WTC11 (cell line): ENCODE measurements around the gene CPPED1. TPM values are rescaled to one million over a fixed set of nuclear protein-coding genes. Genes with fewer than 3 reads are reported as not detected.

ENCODE experiments used
- FOXP1 ChIP-seq: sonication (generic); formaldehyde crosslinking; IDR thresholded peaks from 2 replicates; pipeline ENCODE4 v1.8.0; 2022; ENCODE audit warnings: missing genetic modification reagents, mild to moderate bottlenecking, moderate library complexity, borderline replicate concordance
- GRHL2 ChIP-seq: fragments of 250-450 bp; sonication (Bioruptor Pico); IDR thresholded peaks from 2 replicates; pipeline ENCODE4 v1.8.0; 2022; ENCODE audit warnings: mild to moderate bottlenecking, moderate library complexity; ENCODE audit not compliant: insufficient replicate concordance, severe bottlenecking
- HMGA2 ChIP-seq: fragments of 250-450 bp; sonication (Bioruptor Pico); IDR thresholded peaks from 2 replicates; pipeline ENCODE4 v1.4.0; 2021; ENCODE audit warnings: mild to moderate bottlenecking, moderate library complexity
- JAZF1 ChIP-seq: fragments of 250-450 bp; sonication (Bioruptor Pico); IDR thresholded peaks from 2 replicates; pipeline ENCODE4 v1.9.0; 2021; ENCODE audit warnings: moderate library complexity, mild to moderate bottlenecking, inconsistent platforms
- MYBL2 ChIP-seq: sonication (generic); formaldehyde crosslinking; IDR thresholded peaks from 2 replicates; pipeline ENCODE4 v1.8.1; 2023; ENCODE audit warnings: mild to moderate bottlenecking, moderate library complexity, missing genetic modification reagents
- OVOL2 ChIP-seq: fragments of 250-450 bp; sonication (Bioruptor Pico); IDR thresholded peaks from 2 replicates; pipeline ENCODE4 v1.9.0; 2021; ENCODE audit warnings: mild to moderate bottlenecking, borderline replicate concordance
- RELA ChIP-seq: sonication (generic); formaldehyde crosslinking; IDR thresholded peaks from 2 replicates; pipeline ENCODE4 v1.8.1; 2022; ENCODE audit warnings: missing genetic modification reagents, mild to moderate bottlenecking, borderline replicate concordance
- SMAD3 ChIP-seq: sonication (generic); formaldehyde crosslinking; IDR thresholded peaks from 2 replicates; pipeline ENCODE4 v1.8.0; 2022; ENCODE audit warnings: missing genetic modification reagents, mild to moderate bottlenecking, borderline replicate concordance
- SMAD4 ChIP-seq: sonication (generic); formaldehyde crosslinking; IDR thresholded peaks from 2 replicates; pipeline ENCODE4 v1.8.0; 2022; ENCODE audit warnings: mild to moderate bottlenecking, missing genetic modification reagents
- TP53 ChIP-seq: sonication (generic); formaldehyde crosslinking; IDR thresholded peaks from 2 replicates; pipeline ENCODE4 v1.8.1; 2023; ENCODE audit warnings: mild to moderate bottlenecking, missing genetic modification reagents
- ZBTB21 ChIP-seq: sonication (generic); formaldehyde crosslinking; IDR thresholded peaks from 2 replicates; pipeline ENCODE4 v1.8.1; 2023; ENCODE audit warnings: mild to moderate bottlenecking, missing genetic modification reagents, borderline replicate concordance
- ZNF219 ChIP-seq: sonication (generic); formaldehyde crosslinking; IDR thresholded peaks from 2 replicates; pipeline ENCODE4 v1.8.0; 2023; ENCODE audit warnings: missing genetic modification reagents, mild to moderate bottlenecking, borderline replicate concordance
- ZNF396 ChIP-seq: fragments of 250-450 bp; sonication (Bioruptor Pico); IDR thresholded peaks from 2 replicates; pipeline ENCODE4 v1.8.0; 2021; ENCODE audit warnings: mild to moderate bottlenecking, moderate library complexity, borderline replicate concordance
- ZNF423 ChIP-seq: fragments of 250-450 bp; sonication (Bioruptor Pico); IDR thresholded peaks from 2 replicates; pipeline ENCODE4 v2.1.2; 2022; ENCODE audit warnings: mild to moderate bottlenecking, moderate library complexity
- total RNA-seq: library from RNA; stranded (reverse); gene quantifications from 3 replicates; pipeline ENCODE4 v1.2.3, GENCODE V29; 2021
- TF ChIP-seq, protein P1 (sequence below): sonication (generic); formaldehyde crosslinking; IDR thresholded peaks from 2 replicates; pipeline ENCODE4 v1.8.0; 2022; ENCODE audit warnings: mild to moderate bottlenecking, missing genetic modification reagents
- TF ChIP-seq, protein P2 (sequence below): fragments of 250-450 bp; sonication (Bioruptor Pico); IDR thresholded peaks from 2 replicates; pipeline ENCODE4 v1.9.0; 2021; ENCODE audit warnings: mild to moderate bottlenecking, borderline replicate concordance
- TF ChIP-seq, protein P3 (sequence below): fragments of 250-450 bp; sonication (Bioruptor Pico); IDR thresholded peaks from 2 replicates; pipeline ENCODE4 v1.9.0; 2021; ENCODE audit warnings: mild to moderate bottlenecking
- TF ChIP-seq, protein P4 (sequence below): sonication (generic); formaldehyde crosslinking; IDR thresholded peaks from 2 replicates; pipeline ENCODE4 v1.8.0; 2022; ENCODE audit warnings: mild to moderate bottlenecking, missing genetic modification reagents
- TF ChIP-seq, protein P5 (sequence below): sonication (generic); formaldehyde crosslinking; IDR thresholded peaks from 2 replicates; pipeline ENCODE4 v1.8.0; 2023; ENCODE audit warnings: mild to moderate bottlenecking, missing genetic modification reagents
- TF ChIP-seq, protein P6 (sequence below): sonication (generic); formaldehyde crosslinking; IDR thresholded peaks from 2 replicates; pipeline ENCODE4 v1.8.1; 2022; ENCODE audit warnings: missing genetic modification reagents, borderline replicate concordance
- TF ChIP-seq, protein P7 (sequence below): sonication (generic); formaldehyde crosslinking; IDR thresholded peaks from 2 replicates; pipeline ENCODE4 v1.8.0; 2023; ENCODE audit warnings: missing genetic modification reagents
- TF ChIP-seq, protein P8 (sequence below): fragments of 200-600 bp; IDR thresholded peaks from 2 replicates; pipeline ENCODE4 v1.8.0; 2022; ENCODE audit warnings: antibody characterized with exemption
- TF ChIP-seq, protein P9 (sequence below): sonication (generic); formaldehyde crosslinking; IDR thresholded peaks from 2 replicates; pipeline ENCODE4 v1.8.1; 2022; ENCODE audit warnings: mild to moderate bottlenecking, moderate library complexity, missing genetic modification reagents

The CPPED1 gene
- total RNA-seq, 1 experiment from 2014 or later, result 8.8 TPM

DNA sequence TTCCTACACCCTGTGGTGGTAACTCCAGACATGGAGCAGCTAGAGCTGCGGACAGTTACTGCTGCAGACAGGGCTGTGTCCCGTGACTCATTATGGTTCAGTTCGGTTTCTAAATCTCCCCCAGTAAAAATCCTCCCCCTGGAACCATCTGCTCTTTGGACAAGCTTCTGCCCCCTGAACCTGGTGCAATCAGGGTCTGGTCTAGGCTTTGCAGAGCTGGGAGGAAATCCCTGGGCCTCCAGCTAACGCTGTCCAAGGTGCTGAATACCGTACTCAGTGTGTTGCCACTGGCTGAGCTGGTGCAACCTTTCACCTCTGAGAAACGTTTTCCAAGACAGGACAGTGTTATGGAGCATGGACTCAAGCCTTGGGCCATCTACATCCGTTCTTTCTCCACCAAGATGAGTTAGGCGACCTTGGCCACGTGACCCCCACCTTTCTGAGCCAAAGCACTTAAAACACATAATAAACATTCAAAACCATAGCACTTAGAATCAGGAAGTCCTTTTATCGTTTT is 142.0 kb downstream of the CPPED1 start (continued):
- TF ChIP-seq, protein P1, sequence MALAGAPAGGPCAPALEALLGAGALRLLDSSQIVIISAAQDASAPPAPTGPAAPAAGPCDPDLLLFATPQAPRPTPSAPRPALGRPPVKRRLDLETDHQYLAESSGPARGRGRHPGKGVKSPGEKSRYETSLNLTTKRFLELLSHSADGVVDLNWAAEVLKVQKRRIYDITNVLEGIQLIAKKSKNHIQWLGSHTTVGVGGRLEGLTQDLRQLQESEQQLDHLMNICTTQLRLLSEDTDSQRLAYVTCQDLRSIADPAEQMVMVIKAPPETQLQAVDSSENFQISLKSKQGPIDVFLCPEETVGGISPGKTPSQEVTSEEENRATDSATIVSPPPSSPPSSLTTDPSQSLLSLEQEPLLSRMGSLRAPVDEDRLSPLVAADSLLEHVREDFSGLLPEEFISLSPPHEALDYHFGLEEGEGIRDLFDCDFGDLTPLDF, result no peak
- TF ChIP-seq ZNF219 (CRISPR knock-in tag) (peak; percentile 67; the same call in 1 of the 2 replicates), GRHL2 (CRISPR knock-in tag) (no peak), SMAD3 (CRISPR knock-in tag) (peak; percentile 93), MYBL2 (CRISPR knock-in tag) (no peak), OVOL2 (CRISPR knock-in tag) (no peak), ZNF396 (CRISPR knock-in tag) (no peak), TP53 (CRISPR knock-in tag) (peak; percentile 73; the same call in 1 of the 2 replicates), ZBTB21 (CRISPR knock-in tag) (peak; percentile 80; the same call in 1 of the 2 replicates), RELA (peak; percentile 64; the same call in 1 of the 2 replicates), SMAD4 (CRISPR knock-in tag) (peak; percentile 84; the same call in 1 of the 2 replicates), ZNF423 (CRISPR knock-in tag) (no peak), FOXP1 (peak; percentile 56; the same call in 1 of the 2 replicates), HMGA2 (CRISPR knock-in tag) (no peak), JAZF1 (CRISPR knock-in tag) (no peak)
- TF ChIP-seq, protein P2, sequence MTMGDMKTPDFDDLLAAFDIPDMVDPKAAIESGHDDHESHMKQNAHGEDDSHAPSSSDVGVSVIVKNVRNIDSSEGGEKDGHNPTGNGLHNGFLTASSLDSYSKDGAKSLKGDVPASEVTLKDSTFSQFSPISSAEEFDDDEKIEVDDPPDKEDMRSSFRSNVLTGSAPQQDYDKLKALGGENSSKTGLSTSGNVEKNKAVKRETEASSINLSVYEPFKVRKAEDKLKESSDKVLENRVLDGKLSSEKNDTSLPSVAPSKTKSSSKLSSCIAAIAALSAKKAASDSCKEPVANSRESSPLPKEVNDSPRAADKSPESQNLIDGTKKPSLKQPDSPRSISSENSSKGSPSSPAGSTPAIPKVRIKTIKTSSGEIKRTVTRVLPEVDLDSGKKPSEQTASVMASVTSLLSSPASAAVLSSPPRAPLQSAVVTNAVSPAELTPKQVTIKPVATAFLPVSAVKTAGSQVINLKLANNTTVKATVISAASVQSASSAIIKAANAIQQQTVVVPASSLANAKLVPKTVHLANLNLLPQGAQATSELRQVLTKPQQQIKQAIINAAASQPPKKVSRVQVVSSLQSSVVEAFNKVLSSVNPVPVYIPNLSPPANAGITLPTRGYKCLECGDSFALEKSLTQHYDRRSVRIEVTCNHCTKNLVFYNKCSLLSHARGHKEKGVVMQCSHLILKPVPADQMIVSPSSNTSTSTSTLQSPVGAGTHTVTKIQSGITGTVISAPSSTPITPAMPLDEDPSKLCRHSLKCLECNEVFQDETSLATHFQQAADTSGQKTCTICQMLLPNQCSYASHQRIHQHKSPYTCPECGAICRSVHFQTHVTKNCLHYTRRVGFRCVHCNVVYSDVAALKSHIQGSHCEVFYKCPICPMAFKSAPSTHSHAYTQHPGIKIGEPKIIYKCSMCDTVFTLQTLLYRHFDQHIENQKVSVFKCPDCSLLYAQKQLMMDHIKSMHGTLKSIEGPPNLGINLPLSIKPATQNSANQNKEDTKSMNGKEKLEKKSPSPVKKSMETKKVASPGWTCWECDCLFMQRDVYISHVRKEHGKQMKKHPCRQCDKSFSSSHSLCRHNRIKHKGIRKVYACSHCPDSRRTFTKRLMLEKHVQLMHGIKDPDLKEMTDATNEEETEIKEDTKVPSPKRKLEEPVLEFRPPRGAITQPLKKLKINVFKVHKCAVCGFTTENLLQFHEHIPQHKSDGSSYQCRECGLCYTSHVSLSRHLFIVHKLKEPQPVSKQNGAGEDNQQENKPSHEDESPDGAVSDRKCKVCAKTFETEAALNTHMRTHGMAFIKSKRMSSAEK (CRISPR knock-in tag), result no peak
- TF ChIP-seq, protein P3, sequence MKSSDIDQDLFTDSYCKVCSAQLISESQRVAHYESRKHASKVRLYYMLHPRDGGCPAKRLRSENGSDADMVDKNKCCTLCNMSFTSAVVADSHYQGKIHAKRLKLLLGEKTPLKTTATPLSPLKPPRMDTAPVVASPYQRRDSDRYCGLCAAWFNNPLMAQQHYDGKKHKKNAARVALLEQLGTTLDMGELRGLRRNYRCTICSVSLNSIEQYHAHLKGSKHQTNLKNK (CRISPR knock-in tag), result no peak
- TF ChIP-seq, protein P4, sequence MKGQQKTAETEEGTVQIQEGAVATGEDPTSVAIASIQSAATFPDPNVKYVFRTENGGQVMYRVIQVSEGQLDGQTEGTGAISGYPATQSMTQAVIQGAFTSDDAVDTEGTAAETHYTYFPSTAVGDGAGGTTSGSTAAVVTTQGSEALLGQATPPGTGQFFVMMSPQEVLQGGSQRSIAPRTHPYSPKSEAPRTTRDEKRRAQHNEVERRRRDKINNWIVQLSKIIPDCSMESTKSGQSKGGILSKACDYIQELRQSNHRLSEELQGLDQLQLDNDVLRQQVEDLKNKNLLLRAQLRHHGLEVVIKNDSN, result peak; percentile 72
- TF ChIP-seq, protein P5, sequence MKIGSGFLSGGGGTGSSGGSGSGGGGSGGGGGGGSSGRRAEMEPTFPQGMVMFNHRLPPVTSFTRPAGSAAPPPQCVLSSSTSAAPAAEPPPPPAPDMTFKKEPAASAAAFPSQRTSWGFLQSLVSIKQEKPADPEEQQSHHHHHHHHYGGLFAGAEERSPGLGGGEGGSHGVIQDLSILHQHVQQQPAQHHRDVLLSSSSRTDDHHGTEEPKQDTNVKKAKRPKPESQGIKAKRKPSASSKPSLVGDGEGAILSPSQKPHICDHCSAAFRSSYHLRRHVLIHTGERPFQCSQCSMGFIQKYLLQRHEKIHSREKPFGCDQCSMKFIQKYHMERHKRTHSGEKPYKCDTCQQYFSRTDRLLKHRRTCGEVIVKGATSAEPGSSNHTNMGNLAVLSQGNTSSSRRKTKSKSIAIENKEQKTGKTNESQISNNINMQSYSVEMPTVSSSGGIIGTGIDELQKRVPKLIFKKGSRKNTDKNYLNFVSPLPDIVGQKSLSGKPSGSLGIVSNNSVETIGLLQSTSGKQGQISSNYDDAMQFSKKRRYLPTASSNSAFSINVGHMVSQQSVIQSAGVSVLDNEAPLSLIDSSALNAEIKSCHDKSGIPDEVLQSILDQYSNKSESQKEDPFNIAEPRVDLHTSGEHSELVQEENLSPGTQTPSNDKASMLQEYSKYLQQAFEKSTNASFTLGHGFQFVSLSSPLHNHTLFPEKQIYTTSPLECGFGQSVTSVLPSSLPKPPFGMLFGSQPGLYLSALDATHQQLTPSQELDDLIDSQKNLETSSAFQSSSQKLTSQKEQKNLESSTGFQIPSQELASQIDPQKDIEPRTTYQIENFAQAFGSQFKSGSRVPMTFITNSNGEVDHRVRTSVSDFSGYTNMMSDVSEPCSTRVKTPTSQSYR (CRISPR knock-in tag), result 0 out of 2 replicates have a peak, but pooled peaks have one; percentile 68
- TF ChIP-seq, protein P6, sequence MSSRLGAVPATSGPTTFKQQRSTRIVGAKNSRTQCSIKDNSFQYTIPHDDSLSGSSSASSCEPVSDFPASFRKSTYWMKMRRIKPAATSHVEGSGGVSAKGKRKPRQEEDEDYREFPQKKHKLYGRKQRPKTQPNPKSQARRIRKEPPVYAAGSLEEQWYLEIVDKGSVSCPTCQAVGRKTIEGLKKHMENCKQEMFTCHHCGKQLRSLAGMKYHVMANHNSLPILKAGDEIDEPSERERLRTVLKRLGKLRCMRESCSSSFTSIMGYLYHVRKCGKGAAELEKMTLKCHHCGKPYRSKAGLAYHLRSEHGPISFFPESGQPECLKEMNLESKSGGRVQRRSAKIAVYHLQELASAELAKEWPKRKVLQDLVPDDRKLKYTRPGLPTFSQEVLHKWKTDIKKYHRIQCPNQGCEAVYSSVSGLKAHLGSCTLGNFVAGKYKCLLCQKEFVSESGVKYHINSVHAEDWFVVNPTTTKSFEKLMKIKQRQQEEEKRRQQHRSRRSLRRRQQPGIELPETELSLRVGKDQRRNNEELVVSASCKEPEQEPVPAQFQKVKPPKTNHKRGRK (CRISPR knock-in tag), result 0 out of 2 replicates have a peak, but pooled peaks have one; percentile 30
- TF ChIP-seq, protein P7, sequence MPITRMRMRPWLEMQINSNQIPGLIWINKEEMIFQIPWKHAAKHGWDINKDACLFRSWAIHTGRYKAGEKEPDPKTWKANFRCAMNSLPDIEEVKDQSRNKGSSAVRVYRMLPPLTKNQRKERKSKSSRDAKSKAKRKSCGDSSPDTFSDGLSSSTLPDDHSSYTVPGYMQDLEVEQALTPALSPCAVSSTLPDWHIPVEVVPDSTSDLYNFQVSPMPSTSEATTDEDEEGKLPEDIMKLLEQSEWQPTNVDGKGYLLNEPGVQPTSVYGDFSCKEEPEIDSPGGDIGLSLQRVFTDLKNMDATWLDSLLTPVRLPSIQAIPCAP (CRISPR knock-in tag), result 0 out of 2 replicates have a peak, but pooled peaks have one; percentile 17
- TF ChIP-seq, protein P8, sequence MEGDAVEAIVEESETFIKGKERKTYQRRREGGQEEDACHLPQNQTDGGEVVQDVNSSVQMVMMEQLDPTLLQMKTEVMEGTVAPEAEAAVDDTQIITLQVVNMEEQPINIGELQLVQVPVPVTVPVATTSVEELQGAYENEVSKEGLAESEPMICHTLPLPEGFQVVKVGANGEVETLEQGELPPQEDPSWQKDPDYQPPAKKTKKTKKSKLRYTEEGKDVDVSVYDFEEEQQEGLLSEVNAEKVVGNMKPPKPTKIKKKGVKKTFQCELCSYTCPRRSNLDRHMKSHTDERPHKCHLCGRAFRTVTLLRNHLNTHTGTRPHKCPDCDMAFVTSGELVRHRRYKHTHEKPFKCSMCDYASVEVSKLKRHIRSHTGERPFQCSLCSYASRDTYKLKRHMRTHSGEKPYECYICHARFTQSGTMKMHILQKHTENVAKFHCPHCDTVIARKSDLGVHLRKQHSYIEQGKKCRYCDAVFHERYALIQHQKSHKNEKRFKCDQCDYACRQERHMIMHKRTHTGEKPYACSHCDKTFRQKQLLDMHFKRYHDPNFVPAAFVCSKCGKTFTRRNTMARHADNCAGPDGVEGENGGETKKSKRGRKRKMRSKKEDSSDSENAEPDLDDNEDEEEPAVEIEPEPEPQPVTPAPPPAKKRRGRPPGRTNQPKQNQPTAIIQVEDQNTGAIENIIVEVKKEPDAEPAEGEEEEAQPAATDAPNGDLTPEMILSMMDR, result no peak
- TF ChIP-seq, protein P9, sequence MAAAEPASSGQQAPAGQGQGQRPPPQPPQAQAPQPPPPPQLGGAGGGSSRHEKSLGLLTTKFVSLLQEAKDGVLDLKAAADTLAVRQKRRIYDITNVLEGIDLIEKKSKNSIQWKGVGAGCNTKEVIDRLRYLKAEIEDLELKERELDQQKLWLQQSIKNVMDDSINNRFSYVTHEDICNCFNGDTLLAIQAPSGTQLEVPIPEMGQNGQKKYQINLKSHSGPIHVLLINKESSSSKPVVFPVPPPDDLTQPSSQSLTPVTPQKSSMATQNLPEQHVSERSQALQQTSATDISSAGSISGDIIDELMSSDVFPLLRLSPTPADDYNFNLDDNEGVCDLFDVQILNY, result no peak
